K562 (cell line): ENCODE measurements around the gene KRT72. TPM values are rescaled to one million over a fixed set of nuclear protein-coding genes. Genes with fewer than 3 reads are reported as not detected.

ENCODE experiments used
- ATAC-seq: fragments of 200-7000 bp; cut with Tn5 transposase; 3 replicates; pipeline ENCODE4 v1.9.1; 2020; ENCODE audit warnings: moderate library complexity
- BruUV-seq: library from RNA; stranded (reverse); fragments of 400-500 nt; replicated peaks from 2 replicates; lab custom pipeline; 2021; lab: Mats Ljungman, UMichigan
- CTCF ChIA-PET: fragments of 300-600 bp; formaldehyde crosslinking; extraction: SDS; loops from one replicate; lab custom pipeline; 2021; ENCODE audit warnings: low intra/inter-chr PET ratio; lab: Yijun Ruan, JAX
- POLR2A ChIA-PET: fragments of 300-600, 350-650 bp; sonication (Branson Sonifier 250); formaldehyde crosslinking; extraction: SDS; loops from one replicate; lab custom pipeline; 2021; ENCODE audit warnings: antibody characterized with exemption, inconsistent platforms; lab: Yijun Ruan, JAX
- DNase-seq, 4 experiments: peaks; one replicate each; pipeline versions ENCODE4 v3.0.0 to v3.0.0-alpha.2; 2011 to 2018; ENCODE audit warnings: low spot score in 3 of 4, mixed read lengths in 3 of 4; ENCODE audit errors: extremely low read depth in 1 of 4
- FAIRE-seq: peaks from 2 replicates; lab custom pipeline; 2011; peaks lifted over from hg19 to GRCh38; lab: Jason Lieb, UNC
- H2AFZ ChIP-seq: 2 replicates; pipeline ENCODE4 v1.6.0; 2011; ENCODE audit warnings: low read depth, low read length, control low read depth, inconsistent platforms
- H3K27ac ChIP-seq: fragments of 200-600 bp; 3 replicates; pipeline ENCODE4 v1.8.0; 2011; ENCODE audit warnings: low read depth, mild to moderate bottlenecking, control low read depth, inconsistent platforms, low read length, moderate library complexity, mixed read lengths; ENCODE audit errors: extremely low read depth
- H3K27me3 ChIP-seq, 2 experiments: fragments of 300-600 bp in 1 of 2; 2 replicates in 1 of 2; 3 replicates in 1 of 2; pipeline versions ENCODE4 v1.6.0 to v1.8.0; 2011; ENCODE audit warnings: inconsistent platforms in 2 of 2, low read length in 2 of 2, mild to moderate bottlenecking in 1 of 2, mixed read lengths in 1 of 2, moderate library complexity in 1 of 2; ENCODE audit not compliant: control insufficient read depth in 2 of 2, insufficient read depth in 2 of 2
- H3K36me3 ChIP-seq: fragments of 300-600 bp; 3 replicates; pipeline ENCODE4 v1.8.0; 2011; ENCODE audit warnings: mild to moderate bottlenecking, low read length, inconsistent platforms; ENCODE audit not compliant: control insufficient read depth, insufficient read depth
- H3K4me1 ChIP-seq, 2 experiments: fragments of 200-600 bp in 1 of 2; replicated peaks in 1 of 2; 2 replicates in 1 of 2; 3 replicates in 1 of 2; pipeline versions ENCODE4 v1.5.1 to v1.8.0; 2011; ENCODE audit warnings: inconsistent platforms in 2 of 2, low read length in 2 of 2, mild to moderate bottlenecking in 1 of 2, mixed read lengths in 1 of 2, moderate library complexity in 1 of 2; ENCODE audit not compliant: control insufficient read depth in 2 of 2, insufficient read depth in 2 of 2
- H3K4me2 ChIP-seq: 2 replicates; pipeline ENCODE4 v1.6.1; 2011; ENCODE audit warnings: low read length, control low read depth, inconsistent platforms, mixed read lengths; ENCODE audit not compliant: insufficient read depth
- H3K4me3 ChIP-seq: fragments of 200-600 bp; sonication (generic), shearing (Covaris generic); 2 replicates; pipeline ENCODE4 v1.5.1; 2016; ENCODE audit warnings: control low read depth, inconsistent platforms
- H3K79me2 ChIP-seq: fragments of 200-600 bp; 3 replicates; pipeline ENCODE4 v1.8.0; 2011; ENCODE audit warnings: low read length, inconsistent platforms; ENCODE audit not compliant: control insufficient read depth, insufficient read depth
- H3K9ac ChIP-seq, 2 experiments: 2 replicates each; pipeline versions ENCODE4 v1.6.0 to v1.6.1; 2011; ENCODE audit warnings: low read depth in 2 of 2, low read length in 2 of 2, control low read depth in 1 of 2, inconsistent platforms in 1 of 2, mild to moderate bottlenecking in 1 of 2, mixed read lengths in 1 of 2; ENCODE audit not compliant: insufficient read depth in 1 of 2
- H3K9me1 ChIP-seq: one replicate; pipeline ENCODE4 v1.6.0; 2011; ENCODE audit warnings: inconsistent platforms, mild to moderate bottlenecking, low read length, moderate library complexity; ENCODE audit not compliant: control insufficient read depth, insufficient read depth
- H3K9me3 ChIP-seq: replicated peaks from 2 replicates; pipeline ENCODE4 v1.5.1; 2011; ENCODE audit warnings: low read depth, low read length, inconsistent platforms; ENCODE audit not compliant: control insufficient read depth, insufficient read depth
- H4K20me1 ChIP-seq: replicated peaks from 2 replicates; pipeline ENCODE4 v1.6.1; 2011; ENCODE audit warnings: low read length, inconsistent platforms, mixed read lengths; ENCODE audit not compliant: control insufficient read depth, insufficient read depth
- ZNF184 ChIP-seq: sonication (generic); formaldehyde crosslinking; IDR thresholded peaks from 2 replicates; pipeline ENCODE4 v1.5.0; 2020; ENCODE audit warnings: missing genetic modification reagents
- WGBS: fragments of 100-300 bp; shearing (Covaris generic); methylation state at CpG from one replicate; pipeline ENCODE4 v1.1.6; 2016; ENCODE audit warnings: low coverage, mixed read lengths; ENCODE audit not compliant: insufficient coverage; ENCODE audit errors: missing lambda C conversion rate; 5-methylcytosine and 5-hydroxymethylcytosine counted together
- in situ Hi-C: fragments of 300-500 bp; cut with MboI; formaldehyde crosslinking; loops from 4 replicates; pipeline ENCODE4 v1.15.0; 2018; ENCODE audit warnings: inconsistent platforms, mixed read lengths
- intact Hi-C: fragments of 100-400 bp; cut with micrococcal nuclease; formaldehyde crosslinking; loops from 2 replicates; pipeline ENCODE4 v1.14.2; 2022
- polyA plus RNA-seq, 8 experiments: library from polyadenylated mRNA; depleted of rRNA in 4 of 8; stranded (reverse) in 5 of 8; unstranded in 3 of 8; fragments of >200 nt; fragmentation: Nextera tagmentation in 2 of 8; fragmentation: Illumina TruSeq in 1 of 8; extraction: Ambion mirVana in 2 of 8; extraction: Trizol in 1 of 8; gene quantifications; 2 replicates each; pipeline versions ENCODE4 v1.2.1 to v1.2.3, GENCODE V29; 2011 to 2014; ENCODE audit warnings: inconsistent platforms in 1 of 8, missing spikeins in 1 of 8
- total RNA-seq, 7 experiments: library from RNA; depleted of rRNA in 6 of 7; stranded (reverse); fragments of >200 nt in 6 of 7; fragmentation: Illumina TruSeq in 2 of 7; extraction: Trizol in 2 of 7; gene quantifications; 2 replicates each; pipeline versions ENCODE4 v1.2.1 to v1.2.3, GENCODE V29; 2011 to 2021; ENCODE audit warnings: low replicate concordance in 1 of 7
- TF ChIP-seq, protein P1 (sequence below): sonication (generic); formaldehyde crosslinking; IDR thresholded peaks from 2 replicates; pipeline ENCODE4 v1.8.0; 2022; ENCODE audit warnings: missing genetic modification reagents, mild to moderate bottlenecking, moderate library complexity, borderline replicate concordance
- TF ChIP-seq, protein P2 (sequence below), 3 experiments: IDR thresholded peaks in 2 of 3; conservative IDR thresholded peaks in 1 of 3; 2 replicates each; pipeline ENCODE4 v1.5.1; 2011 to 2012; ENCODE audit warnings: low read length in 3 of 3, mild to moderate bottlenecking in 3 of 3, control low read depth in 2 of 3, improper control_type of control experiment in 1 of 3, inconsistent platforms in 1 of 3, low read depth in 1 of 3, mixed read lengths in 1 of 3, moderate library complexity in 1 of 3; ENCODE audit not compliant: insufficient read depth in 2 of 3

Gene KRT72
- total and polyA plus RNA-seq, 9 of the 15 experiments (the other 6 are each of a cell fraction or from before 2014, with no cell fraction given): not detected

DNA sequence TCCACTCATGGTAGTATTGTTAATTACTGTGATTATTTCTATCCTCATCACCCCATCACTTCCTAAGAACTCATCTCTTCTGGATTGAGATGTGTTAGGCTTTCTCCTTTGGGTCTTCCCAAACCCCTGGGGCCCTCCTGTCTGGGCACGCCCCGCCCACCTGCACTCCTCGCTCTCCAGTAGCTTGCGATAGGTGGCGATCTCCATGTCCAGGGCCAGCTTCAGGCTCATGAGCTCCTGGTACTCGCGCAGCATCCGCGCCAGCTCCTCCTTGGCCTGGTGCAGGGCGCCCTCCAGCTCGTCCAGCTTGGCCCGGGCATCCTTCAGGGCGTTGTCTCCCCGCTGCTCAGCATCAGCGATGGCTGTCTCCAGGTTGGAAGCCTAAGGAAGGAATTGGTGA is 55.1 kb downstream of the KRT72 start:
- Histone ChIP-seq H3K4me3 (no peak overlapping the region), H2AFZ (no peak overlapping the region), H3K79me2 (no peaks in the 10 kb centered on the region), H3K9me1 (no peaks in the 10 kb centered on the region), H4K20me1 (0 out of 2 replicates have a peak, but pooled peaks cover 14% of the 10 kb centered on the region), H3K9me3 (no peaks in the 10 kb centered on the region), H3K4me1 (no peaks in the 10 kb centered on the region), H3K4me2 (no peak overlapping the region), H3K27me3 (peaks cover 5 to 56% of the 10 kb centered on the region in 2 experiments; a peak in 3 of 5 replicates), H3K36me3 (no peaks in the 10 kb centered on the region), H3K27ac (no peak overlapping the region), H3K9ac (no peak overlapping the region)
- ATAC-seq (peak; percentile 81), FAIRE-seq (no peak), DNase-seq (peak in 3 of 4 experiments; percentile 12 to 32 (median 30))
- in situ Hi-C loops (no loop called here), intact Hi-C loops (no loop called here)
- ChIA-PET CTCF (no interaction called here), POLR2A (interaction anchor here (1.4 kb wide), 1 partner anchor 21 kb away, joined by 4 read pairs; no protein-coding TSS in a partner anchor)
- no TSS peak for BruUV-seq
- no peak for TF ChIP-seq ZNF184 (CRISPR knock-in tag)
- TF ChIP-seq, protein P1, sequence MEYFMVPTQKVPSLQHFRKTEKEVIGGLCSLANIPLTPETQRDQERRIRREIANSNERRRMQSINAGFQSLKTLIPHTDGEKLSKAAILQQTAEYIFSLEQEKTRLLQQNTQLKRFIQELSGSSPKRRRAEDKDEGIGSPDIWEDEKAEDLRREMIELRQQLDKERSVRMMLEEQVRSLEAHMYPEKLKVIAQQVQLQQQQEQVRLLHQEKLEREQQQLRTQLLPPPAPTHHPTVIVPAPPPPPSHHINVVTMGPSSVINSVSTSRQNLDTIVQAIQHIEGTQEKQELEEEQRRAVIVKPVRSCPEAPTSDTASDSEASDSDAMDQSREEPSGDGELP (CRISPR knock-in tag): no peak
- TF ChIP-seq, protein P2, sequence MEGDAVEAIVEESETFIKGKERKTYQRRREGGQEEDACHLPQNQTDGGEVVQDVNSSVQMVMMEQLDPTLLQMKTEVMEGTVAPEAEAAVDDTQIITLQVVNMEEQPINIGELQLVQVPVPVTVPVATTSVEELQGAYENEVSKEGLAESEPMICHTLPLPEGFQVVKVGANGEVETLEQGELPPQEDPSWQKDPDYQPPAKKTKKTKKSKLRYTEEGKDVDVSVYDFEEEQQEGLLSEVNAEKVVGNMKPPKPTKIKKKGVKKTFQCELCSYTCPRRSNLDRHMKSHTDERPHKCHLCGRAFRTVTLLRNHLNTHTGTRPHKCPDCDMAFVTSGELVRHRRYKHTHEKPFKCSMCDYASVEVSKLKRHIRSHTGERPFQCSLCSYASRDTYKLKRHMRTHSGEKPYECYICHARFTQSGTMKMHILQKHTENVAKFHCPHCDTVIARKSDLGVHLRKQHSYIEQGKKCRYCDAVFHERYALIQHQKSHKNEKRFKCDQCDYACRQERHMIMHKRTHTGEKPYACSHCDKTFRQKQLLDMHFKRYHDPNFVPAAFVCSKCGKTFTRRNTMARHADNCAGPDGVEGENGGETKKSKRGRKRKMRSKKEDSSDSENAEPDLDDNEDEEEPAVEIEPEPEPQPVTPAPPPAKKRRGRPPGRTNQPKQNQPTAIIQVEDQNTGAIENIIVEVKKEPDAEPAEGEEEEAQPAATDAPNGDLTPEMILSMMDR (IDR thresholded peaks at IDR 0.05 in 2 of 3, conservative IDR thresholded peaks at IDR 0.05 in 1 of 3; ENCODE audit: insufficient read depth in 2 of 3, low read depth in 1 of 3, low read length in 3 of 3): peak in 2 of 3 experiments; percentile 17 to 24; a peak in 3 of 6 replicates
- WGBS: under 1% methylated on average over 15 of the region's 15 CpGs
